ENCODE results near the gene ITGAE.
A peak's percentile ranks its signal among the peaks of the same experiment; 100 is the strongest.
"Not testable (repeated sequence)": the region's sequence is repeated elsewhere in the genome, so short reads cannot be mapped to it uniquely, and the experiment has no call there.

The ITGAE gene

GRCh38 chr17:3723556-3724377 is 77.2 kb downstream of the ITGAE start, which contains the start of gene HASPIN:
Gene HASPIN (plus strand): TSS chr17:3723903. CDS start chr17:3723936, 33 bp downstream.
- peak; percentile 54 for DNase-seq

- DNase-seq: no peak
Measured at GRCh38 chr17:3723188-3723555, 77.8 kb downstream of the ITGAE start.

- DNase-seq: no peak
Measured at GRCh38 chr17:3722716-3723115, 78.3 kb downstream of the ITGAE start.

DNA sequence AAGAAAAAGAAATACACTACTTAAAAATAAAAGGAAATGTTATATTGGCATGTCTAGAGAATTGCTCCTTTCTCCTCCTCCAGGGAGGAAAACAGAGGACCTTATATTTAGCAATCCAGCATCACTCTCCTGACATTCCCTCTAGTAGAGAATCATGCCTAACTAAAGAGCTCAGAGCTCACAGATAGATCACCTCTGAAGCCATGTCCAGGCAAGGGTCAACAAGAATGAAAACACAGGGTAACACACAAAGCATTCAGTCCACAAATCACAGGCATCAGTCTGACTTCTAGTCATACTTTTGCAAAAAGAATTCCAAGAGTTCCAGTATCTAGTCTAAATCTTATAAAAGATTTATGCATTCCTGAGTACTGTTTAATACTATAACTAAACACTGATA is 81.7 kb downstream of the ITGAE start:
- DNase-seq: no peak

- no peak for DNase-seq
Measured at GRCh38 chr17:3718201-3718600, 82.8 kb downstream of the ITGAE start.

DNA sequence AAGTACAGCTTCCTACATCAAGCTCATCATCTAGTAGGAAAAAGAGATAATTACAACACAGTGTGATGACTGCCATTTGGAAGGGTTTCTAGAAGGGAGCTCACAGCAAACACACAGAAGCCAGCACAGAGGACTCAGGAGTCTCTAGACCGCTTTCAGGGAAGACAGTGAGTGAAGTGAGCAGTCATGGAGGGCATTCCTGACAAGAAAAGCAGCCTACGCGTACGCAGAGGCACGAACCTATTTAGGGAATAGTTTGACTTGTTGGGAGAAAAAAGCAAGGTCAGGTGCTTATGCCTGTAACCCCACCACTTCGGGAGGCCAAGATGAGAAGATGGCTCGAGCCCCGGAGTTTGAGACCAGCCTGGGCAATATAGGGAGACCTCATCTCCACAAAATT is 85.7 kb downstream of the ITGAE start:
- DNase-seq: no peak

- DNase-seq: no peak
Measured at GRCh38 chr17:3712811-3713463, 88.1 kb downstream of the ITGAE start.

- no peak for DNase-seq
Measured at GRCh38 chr17:3710951-3711383, 90.0 kb downstream of the ITGAE start.

- DNase-seq: no peak
Measured at GRCh38 chr17:3708366-3708765, 92.6 kb downstream of the ITGAE start.

- DNase-seq: not testable (repeated sequence)
Measured at GRCh38 chr17:3705718-3705984, 95.3 kb downstream of the ITGAE start.

DNA sequence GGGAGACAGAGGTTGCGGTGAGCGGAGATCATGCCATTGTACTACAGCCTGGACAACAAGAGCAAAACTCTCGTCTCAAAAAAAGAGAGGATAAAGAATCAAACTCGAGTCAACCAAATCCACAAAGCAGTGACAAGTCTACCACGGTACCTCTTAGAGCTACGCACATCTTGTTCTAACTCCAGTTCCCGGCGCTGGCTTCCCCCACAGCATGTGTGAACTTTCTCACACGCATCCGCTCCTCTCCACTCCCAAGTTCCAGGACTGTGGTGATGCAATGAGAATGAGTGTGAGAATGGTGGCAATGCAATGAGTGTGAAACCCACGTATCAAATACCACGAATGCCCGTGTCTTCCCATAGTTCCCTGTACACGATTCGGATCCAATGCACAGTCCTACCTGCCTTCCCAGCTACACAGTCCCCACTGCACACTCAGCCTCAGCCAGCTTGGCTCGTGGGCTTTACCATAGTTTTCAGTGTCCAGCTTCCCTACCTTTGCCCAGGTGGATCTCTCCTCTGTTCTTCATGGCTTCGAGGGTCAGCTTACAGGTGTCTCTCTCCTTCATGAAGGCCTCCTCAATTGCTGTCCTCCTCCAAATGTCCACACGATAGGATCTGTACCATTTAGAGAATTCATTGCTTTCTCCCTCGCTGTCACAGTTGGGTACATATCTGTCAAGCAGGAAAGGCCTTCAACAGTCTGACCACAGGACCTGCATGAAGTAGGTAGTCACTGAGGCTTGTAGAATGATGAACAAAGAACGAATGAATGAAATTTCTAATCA is 95.9 kb downstream of the ITGAE start:
- no peak for DNase-seq

DNA sequence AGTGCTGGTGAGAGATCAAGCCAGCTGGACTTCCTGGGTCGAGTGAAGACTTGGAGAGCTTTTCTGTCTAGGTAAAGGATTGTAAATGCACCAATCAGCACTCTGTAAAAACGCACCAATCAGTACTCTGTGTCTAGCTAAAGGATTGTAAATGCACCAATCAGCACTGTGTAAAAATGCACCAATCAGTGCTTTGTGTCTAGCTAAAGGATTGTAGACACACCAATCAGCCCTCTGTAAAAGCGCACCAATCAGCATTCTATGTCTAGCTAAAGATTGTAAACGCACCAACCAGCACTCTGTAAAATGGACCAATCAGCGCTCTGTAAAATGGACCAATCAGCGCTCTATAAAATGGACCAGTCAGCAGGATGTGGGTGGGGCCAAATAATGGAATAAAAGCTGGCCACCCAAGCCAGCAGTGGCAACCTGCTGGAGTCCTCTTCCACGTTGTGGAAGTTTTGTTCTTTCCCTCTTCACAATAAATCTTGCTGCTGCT is 98.9 kb downstream of the ITGAE start:
- not testable (repeated sequence) for DNase-seq

DNA sequence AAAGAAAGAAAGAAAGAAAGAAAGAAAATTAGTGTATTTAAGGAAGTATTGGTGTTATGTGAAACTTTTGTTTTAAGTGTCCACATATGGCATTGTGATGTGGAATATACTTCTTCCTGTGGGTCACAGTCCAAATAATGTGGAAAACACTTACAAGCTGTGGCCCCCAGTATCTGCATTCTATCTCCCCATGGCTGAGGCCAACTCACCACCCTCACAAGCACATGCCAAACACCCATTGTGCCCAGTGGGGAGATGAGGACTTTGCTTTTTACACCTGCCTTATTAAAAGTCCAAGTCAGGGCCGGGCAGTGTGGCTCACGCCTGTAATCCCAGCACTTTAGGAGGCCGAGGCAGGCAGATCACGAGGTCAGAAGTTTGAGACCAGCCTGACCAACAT is 101.0 kb downstream of the ITGAE start:
- DNase-seq: no peak

DNA sequence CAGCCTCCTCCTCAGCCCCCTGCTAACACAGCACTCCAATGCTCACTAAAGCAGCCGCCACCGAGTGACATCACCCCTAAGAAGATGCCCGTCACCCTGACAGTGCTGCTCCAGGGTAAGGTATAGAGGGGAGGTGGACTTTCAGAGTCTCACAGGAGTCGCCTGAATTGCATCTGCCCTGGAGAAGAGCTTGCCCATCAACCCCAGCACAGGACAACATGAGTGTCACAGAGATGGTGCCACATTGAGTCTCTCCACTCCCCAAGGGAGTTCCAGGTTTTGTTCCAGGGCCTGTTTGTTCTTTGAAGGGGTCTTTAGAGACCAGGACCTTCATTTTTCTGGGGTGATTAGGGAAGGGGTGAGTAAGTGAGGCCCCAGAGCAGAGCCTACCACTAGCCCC is 102.8 kb downstream of the ITGAE start:
- DNase-seq: no peak

GRCh38 chr17:3697103-3697476 is 103.9 kb downstream of the ITGAE start:
- no peak for DNase-seq

GRCh38 chr17:3695723-3696411 is 105.1 kb downstream of the ITGAE start, which contains the start of gene P2RX5:
Gene P2RX5 (minus strand): TSS chr17:3696155. CDS start chr17:3696005, 150 bp downstream.
- no peak for DNase-seq

DNA sequence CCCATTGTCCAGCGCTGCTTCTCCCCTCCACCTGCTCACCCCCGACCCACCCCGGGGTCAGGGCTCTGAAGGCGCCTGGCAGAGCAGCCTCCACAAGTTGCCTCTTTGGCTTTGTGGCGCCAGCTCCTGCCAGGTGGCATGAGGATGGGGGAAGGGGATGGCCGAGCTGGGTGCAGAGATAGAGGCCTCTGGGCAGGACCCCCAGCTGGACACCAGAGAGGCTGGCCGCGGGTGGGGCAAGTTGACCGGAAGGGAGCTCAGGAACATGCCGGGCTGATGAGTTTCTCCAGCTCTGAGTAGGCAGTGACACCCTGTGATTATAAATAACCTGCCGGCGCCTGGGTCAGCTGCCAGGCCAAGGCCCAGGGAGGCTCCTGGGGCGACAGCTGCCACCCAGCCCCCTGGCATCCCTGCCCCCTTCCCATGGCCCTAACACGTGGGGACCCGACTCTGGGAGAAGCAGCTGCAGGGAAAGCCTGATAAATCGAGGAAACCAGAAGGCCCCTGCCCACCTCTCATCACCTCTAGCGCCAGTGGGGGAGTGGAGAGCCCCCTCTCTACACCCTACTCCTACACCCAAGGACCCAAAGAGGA is 105.8 kb downstream of the ITGAE start:
- DNase-seq: no peak

GRCh38 chr17:3693829-3694231 is 107.2 kb downstream of the ITGAE start:
- no peak for DNase-seq

DNA sequence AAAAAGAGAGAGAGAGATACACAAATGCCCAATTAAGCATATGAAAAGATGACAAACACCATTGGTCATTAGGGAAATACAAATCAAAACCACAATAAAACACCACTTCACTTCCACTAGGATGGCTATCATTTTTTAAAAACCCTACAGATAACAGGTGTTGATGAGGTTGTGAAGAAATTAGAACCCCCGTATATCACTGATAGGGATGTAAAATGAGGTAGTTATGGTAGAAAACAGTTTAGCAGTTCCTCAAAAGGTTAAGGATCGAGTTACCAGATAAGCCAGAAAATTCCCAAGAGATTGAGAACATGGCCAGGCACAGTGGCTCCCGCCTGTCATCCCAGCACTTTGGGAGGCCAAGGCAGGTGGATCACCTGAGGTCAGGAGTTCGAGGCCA is 107.8 kb downstream of the ITGAE start:
- no peak for DNase-seq

- DNase-seq: no peak
Measured at GRCh38 chr17:3692346-3692745, 108.6 kb downstream of the ITGAE start.

DNA sequence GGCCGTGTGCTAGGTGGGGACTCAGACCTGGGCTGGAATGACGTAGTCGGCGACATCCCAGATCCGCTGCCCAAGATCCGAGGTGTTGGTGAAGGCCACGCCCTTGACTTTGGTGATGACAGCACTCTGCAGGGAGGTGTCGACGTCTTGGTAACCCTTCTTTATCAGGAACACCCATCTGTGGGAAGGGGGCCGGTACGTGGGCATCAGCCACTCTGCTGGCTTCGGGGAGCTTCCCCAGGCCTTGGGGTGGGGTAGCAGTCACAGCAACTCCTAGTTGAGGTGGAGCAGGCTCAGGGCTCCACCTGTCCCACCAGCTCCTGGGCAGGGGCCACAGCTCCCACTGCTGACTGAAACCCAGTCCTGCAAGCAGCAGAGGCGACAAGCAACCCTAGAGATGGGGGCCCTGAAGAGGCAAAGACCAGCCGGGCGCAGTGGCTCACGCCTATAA is 109.3 kb downstream of the ITGAE start:
- no peak for DNase-seq

GRCh38 chr17:3690094-3690715 is 110.8 kb downstream of the ITGAE start:
- no peak for DNase-seq
